ENCODE data around the gene OXSR1. TPM values are rescaled to one million over a fixed set of nuclear protein-coding genes. Genes with fewer than 3 reads are reported as not detected.
"Not testable (repeated sequence)": the region's sequence is repeated elsewhere in the genome, so short reads cannot be mapped to it uniquely, and the experiment has no call there.

The OXSR1 gene
- total RNA-seq, 2 experiments from 2014 or later, result 47.5 to 48.5 TPM

DNA sequence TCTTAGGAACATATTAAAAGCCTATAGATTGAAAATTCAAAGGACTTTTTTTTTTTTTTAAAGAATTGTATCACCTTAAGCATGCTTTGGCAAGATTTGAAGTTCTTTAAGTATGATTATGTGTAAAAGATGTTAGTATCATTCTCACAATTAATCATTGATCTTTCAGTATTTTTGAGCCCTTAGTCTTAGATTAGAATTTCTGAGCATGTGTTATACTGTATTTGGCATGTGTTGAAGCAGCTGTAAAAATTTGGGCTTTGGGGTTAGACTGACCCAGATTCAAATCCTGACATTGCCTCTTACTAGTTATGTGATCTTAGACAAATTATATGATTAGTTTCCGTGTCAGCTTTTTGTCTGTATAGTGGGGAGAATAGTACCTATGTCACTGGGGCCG lies 6.3 kb downstream of the OXSR1 start:
- Mint-ChIP-seq H3K36me3 (peaks cover 7% of the 10 kb centered on the region), H3K4me1 (ENCODE audit: low read depth) (peaks cover 80% of the 10 kb centered on the region), H3K4me3 (no peak overlapping the region), H3K27me3 (no peaks in the 10 kb centered on the region), H3K27ac (no peak overlapping the region), H3K9me3 (no peaks in the 10 kb centered on the region)
- DNase-seq, result no peak
- ChIA-PET CTCF (interaction anchor here (0.5 to 1.4 kb wide), 5 partner anchors 8 to 349 kb away, joined by 3 to 4 read pairs (median 3); partner anchors contain the start of gene XYLB), POLR2A (no interaction called here)
- intact Hi-C loops (cut with micrococcal nuclease), result no loop called here

DNA sequence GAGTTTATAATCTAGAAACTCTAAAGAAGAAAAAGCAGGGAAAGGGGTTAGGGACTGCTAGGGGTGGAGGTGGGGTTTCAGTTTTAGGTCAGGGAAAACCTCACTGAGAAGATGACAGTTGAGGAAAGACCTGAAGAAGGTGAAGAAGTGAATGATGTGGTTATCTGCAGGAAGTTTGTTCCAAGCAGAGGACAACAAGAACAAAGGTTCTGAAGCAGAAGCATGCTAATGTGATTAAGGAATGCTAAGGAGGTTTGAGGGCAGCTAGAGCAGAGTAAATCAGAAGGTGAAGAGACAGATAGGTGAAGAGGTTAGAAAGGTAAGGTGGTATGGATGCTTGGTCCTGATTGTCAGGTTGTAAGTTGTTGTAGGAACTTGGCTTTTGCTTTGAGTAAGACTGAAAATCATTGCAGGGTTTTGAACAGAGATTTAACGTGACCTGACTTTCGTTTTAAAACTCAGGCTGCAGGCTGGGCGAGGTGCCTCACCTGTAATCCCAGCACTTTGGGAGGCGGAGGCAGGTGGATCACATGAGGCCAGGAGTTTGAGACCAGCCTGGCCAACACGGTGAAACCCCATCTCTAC lies 8.6 kb downstream of the OXSR1 start:
- Mint-ChIP-seq H3K9me3 (no peaks in the 10 kb centered on the region), H3K36me3 (peaks cover 4% of the 10 kb centered on the region), H3K27me3 (no peaks in the 10 kb centered on the region), H3K27ac (no peak overlapping the region), H3K4me3 (no peak overlapping the region), H3K4me1 (ENCODE audit: low read depth) (peaks cover 63% of the 10 kb centered on the region)
- ChIA-PET POLR2A (no interaction called here), CTCF (interaction anchor here (1.4 kb wide), 1 partner anchor 11 kb away, joined by 3 read pairs; no protein-coding TSS in a partner anchor)
- DNase-seq, result peak; percentile 46
- intact Hi-C loops (cut with micrococcal nuclease), result loop anchor here (1.0 kb wide), 1 partner anchor 9 kb away; the partner anchor contains the start of gene OXSR1

DNA sequence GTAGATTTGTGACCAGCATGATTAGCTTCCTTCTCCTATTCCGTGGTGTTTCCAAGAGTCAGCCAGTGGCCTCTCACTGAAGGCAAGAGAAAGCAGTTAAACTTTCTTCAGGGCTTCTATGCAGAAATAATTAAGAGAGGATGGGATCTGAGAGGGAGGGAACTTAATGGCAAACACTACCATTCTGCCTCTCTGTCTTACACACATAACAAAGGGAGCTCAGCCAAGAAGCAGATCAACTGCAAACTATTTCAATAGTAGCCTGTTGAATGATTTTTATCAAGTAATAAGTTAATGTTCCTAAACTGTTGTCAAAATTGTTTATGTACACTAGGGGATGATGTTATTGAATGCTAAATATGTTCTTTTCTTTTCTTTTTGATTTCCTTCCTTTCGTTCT lies 11.8 kb downstream of the OXSR1 start:
- Mint-ChIP-seq H3K4me1 (ENCODE audit: low read depth) (peaks cover 39% of the 10 kb centered on the region), H3K27me3 (no peaks in the 10 kb centered on the region), H3K9me3 (no peaks in the 10 kb centered on the region), H3K4me3 (no peak overlapping the region), H3K27ac (no peak overlapping the region), H3K36me3 (peaks cover 7% of the 10 kb centered on the region)
- POLR2A ChIA-PET, result no interaction called here
- CTCF ChIA-PET, result no interaction called here
- no peak for DNase-seq
- intact Hi-C loops (cut with micrococcal nuclease), result no loop called here

DNA sequence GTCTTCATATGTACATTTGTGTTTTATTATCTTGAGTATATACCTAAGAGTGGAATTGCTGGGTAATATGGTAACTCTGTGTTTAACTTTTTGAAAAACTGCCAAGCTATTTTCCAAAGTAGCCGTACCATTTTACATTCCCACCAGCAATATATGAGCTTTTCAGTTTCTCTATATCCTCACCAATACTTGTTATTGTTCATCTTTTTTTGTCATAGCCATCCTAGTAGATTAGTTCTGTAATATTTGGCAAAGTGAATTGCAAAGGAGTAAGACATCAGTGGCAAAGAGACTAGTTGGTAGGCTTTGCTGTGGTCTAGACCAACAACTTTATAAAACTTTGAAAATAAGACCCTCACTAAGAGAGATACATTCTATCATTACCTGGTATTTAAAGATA lies 21.4 kb downstream of the OXSR1 start:
- CTCF ChIA-PET, result no interaction called here
- Mint-ChIP-seq H3K9me3 (no peaks in the 10 kb centered on the region), H3K27me3 (no peaks in the 10 kb centered on the region), H3K27ac (no peak overlapping the region), H3K36me3 (peaks cover 34% of the 10 kb centered on the region), H3K4me3 (no peak overlapping the region), H3K4me1 (ENCODE audit: low read depth) (peaks cover 14% of the 10 kb centered on the region)
- DNase-seq, result no peak
- intact Hi-C loops (cut with micrococcal nuclease), result no loop called here
- POLR2A ChIA-PET, result interaction anchor here (1.5 kb wide), 1 partner anchor 22 kb away, joined by 5 read pairs; the partner anchor contains the start of gene OXSR1

DNA sequence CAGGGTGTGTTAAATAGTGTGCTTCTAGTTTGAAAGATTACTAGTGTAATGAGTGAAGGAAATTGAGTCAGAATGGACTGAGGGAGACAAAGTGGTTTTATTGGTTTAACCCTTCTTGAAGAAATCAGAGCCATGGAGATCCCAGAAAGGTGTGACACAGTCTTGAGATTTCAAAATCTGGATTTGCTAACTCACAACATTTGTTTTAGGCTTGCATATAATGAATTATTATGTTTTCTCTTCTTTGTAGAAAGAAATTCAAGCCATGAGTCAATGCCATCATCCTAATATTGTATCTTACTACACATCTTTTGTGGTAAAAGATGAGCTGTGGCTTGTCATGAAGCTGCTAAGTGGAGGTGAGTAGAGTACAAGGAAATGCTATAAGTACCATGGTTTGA lies 25.1 kb downstream of the OXSR1 start:
- intact Hi-C loops (cut with micrococcal nuclease), result loop anchor here (1.0 kb wide), 1 partner anchor 21 kb away; no protein-coding TSS in a partner anchor
- Mint-ChIP-seq H3K4me1 (ENCODE audit: low read depth) (peaks cover 11% of the 10 kb centered on the region), H3K27me3 (no peaks in the 10 kb centered on the region), H3K27ac (no peak overlapping the region), H3K4me3 (no peak overlapping the region), H3K36me3 (peaks cover 38% of the 10 kb centered on the region), H3K9me3 (no peaks in the 10 kb centered on the region)
- ChIA-PET POLR2A (interaction anchor here (1.1 kb wide), 1 partner anchor 25 kb away, joined by 4 read pairs; the partner anchor contains the start of gene OXSR1), CTCF (interaction anchor here (1.6 kb wide), 1 partner anchor 26 kb away, joined by 5 read pairs; the partner anchor contains the start of gene OXSR1)
- DNase-seq, result no peak

DNA sequence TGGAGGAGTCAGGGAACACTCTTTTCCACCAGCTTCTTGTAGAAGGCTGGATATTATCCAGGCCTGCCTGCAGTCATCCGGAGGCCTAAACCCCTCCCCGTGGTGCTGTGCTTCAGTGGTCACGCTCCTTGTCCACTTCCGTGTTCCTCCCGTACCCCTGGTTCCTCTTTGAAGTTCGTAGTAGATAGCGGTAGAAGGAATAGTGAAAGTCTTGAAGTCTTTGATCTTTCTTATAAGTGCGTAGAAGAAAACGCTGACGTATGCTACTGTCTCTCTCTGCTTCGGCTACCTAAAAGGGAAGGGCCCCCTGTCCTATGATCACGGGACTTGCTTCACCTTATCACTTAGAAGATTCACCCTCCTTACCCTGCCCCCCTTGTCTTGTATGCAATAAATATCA lies 37.6 kb downstream of the OXSR1 start:
- H3K27ac Mint-ChIP-seq; H3K9me3 Mint-ChIP-seq; intact Hi-C loops (cut with micrococcal nuclease); H3K4me3 Mint-ChIP-seq; CTCF ChIA-PET; H3K27me3 Mint-ChIP-seq: not testable (repeated sequence)
- Mint-ChIP-seq H3K36me3 (peaks cover 27% of the 10 kb centered on the region), H3K4me1 (ENCODE audit: low read depth) (peaks cover 46% of the 10 kb centered on the region)
- DNase-seq, result peak; percentile 24
- POLR2A ChIA-PET, result interaction anchor here (1.8 kb wide), 1 partner anchor 37 kb away, joined by 9 read pairs; the partner anchor contains the start of gene OXSR1

DNA sequence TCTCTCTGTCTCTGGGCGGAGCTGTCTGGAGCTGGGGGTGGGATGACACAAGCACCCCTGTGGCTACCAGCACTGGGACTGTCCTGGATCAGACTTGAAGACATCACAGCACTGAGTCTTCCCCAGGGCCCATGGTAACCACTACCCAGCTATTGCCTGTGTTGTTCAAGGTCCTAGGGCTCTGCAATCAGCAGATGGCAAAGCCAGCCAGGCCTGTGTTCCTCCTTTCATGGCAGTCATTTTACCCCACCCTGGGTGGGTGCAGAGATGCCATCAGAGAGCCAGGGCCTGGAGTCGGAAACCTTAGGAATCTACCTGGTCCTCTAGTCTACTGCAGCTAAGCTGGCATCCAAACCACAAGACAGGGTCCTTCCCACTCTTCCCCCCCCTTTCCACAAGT lies 38.4 kb downstream of the OXSR1 start:
- no peaks in the 10 kb centered on the region for H3K27me3 Mint-ChIP-seq
- no peak overlapping the region for H3K27ac Mint-ChIP-seq
- intact Hi-C loops (cut with micrococcal nuclease), result loop anchor here (2.0 kb wide), 2 partner anchors 35 to 67 kb away; partner anchors contain the start of gene ACAA1
- ChIA-PET POLR2A (interaction anchor here (1.0 to 1.8 kb wide), 2 partner anchors 9 to 38 kb away, joined by 3 to 9 read pairs; partner anchors contain the start of gene OXSR1), CTCF (interaction anchor here (1.1 kb wide), 1 partner anchor 30 kb away, joined by 3 read pairs; no protein-coding TSS in a partner anchor)
- no peaks in the 10 kb centered on the region for H3K9me3 Mint-ChIP-seq
- peaks cover 27% of the 10 kb centered on the region for H3K36me3 Mint-ChIP-seq
- H3K4me1 Mint-ChIP-seq (ENCODE audit: low read depth), result peaks cover 48% of the 10 kb centered on the region
- no peak for DNase-seq
- H3K4me3 Mint-ChIP-seq, result no peak overlapping the region

DNA sequence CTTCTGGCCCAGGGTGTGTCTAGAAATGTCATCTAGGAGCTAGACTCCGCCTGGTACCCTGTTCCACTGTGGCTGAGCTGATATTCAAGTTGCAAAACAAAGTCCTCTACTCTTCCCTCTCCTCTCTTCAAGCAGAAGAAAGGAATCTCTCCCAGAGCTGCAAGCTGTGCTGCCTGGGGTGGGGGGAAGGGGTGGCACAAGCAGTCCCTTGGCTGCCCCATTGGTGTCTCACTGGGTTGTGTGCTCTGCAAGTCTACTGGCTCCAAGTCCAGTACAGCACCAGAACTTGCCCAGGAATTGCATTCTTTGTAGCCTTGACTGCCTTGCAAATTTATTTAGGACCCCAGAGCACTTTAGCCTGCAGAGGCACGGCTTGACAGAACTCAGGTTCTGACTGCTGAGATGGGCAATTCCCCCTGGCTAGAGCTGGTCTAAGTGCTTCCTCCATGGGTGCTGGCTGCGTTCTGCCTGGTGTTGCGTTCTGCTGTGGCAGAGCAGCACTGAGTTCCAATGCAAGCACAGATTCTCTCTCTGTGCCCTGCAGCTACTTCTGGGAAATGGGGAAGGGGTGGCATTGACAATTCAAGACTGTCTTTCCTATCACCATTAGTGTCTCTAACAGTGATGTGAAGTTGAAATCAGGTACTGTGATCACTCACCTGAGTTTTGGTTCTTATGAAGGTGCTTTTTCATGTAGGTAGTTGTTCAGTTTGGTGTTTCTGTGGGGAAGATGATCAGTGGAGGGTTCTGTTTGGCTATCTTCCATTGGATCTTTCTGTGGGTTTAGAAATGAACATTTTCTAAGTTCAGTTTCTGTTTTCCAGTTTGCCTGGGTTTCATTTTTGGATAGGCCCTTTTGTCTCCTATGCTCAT lies 39.5 kb downstream of the OXSR1 start:
- H3K27me3 Mint-ChIP-seq, result no peaks in the 10 kb centered on the region

DNA sequence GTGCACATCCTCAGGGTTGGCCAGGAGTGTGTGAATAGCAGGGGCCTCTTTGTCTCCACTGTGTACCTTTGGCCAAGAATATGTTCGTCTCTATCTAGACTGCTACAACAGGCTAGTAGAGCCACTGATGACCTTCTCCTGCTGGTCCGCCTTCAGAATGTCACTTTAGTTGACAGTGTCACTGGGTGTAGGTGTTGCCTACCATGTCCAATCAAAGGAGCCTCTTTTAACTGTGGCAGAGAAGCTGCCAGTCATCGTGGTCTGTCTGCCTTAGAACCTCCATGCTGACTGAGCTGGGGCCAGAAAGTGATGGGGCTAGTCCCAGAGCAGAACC lies 40.1 kb downstream of the OXSR1 start:
- ChIA-PET CTCF (interaction anchor here (0.7 kb wide), 1 partner anchor 34 kb away, joined by 3 read pairs; no protein-coding TSS in a partner anchor), POLR2A (no interaction called here)
- Mint-ChIP-seq H3K27ac (peak overlapping the region; percentile 2), H3K36me3 (peaks cover 18% of the 10 kb centered on the region), H3K4me1 (ENCODE audit: low read depth) (peaks cover 59% of the 10 kb centered on the region), H3K9me3 (no peaks in the 10 kb centered on the region), H3K27me3 (no peaks in the 10 kb centered on the region), H3K4me3 (no peak overlapping the region)
- intact Hi-C loops (cut with micrococcal nuclease), result loop anchor here (2.0 kb wide), 2 partner anchors 37 to 69 kb away; partner anchors contain the start of gene ACAA1
- peak; percentile 54 for DNase-seq

More for the DNA sequence above, 39.5 kb downstream of the OXSR1 start:
- peaks cover 21% of the 10 kb centered on the region for H3K36me3 Mint-ChIP-seq
- no peaks in the 10 kb centered on the region for H3K9me3 Mint-ChIP-seq
- peak overlapping the region; percentile 0 for H3K27ac Mint-ChIP-seq
- H3K4me1 Mint-ChIP-seq (ENCODE audit: low read depth), result peaks cover 53% of the 10 kb centered on the region
- ChIA-PET POLR2A (interaction anchor here (1.0 to 1.8 kb wide), 2 partner anchors 10 to 39 kb away, joined by 3 to 9 read pairs; partner anchors contain the start of gene OXSR1), CTCF (interaction anchor here (0.7 to 1.1 kb wide), 2 partner anchors 29 to 35 kb away, joined by 3 read pairs; no protein-coding TSS in a partner anchor)
- no peak for DNase-seq
- H3K4me3 Mint-ChIP-seq, result no peak overlapping the region
- intact Hi-C loops (cut with micrococcal nuclease), result loop anchor here (2.0 kb wide), 2 partner anchors 36 to 68 kb away; partner anchors contain the start of gene ACAA1

DNA sequence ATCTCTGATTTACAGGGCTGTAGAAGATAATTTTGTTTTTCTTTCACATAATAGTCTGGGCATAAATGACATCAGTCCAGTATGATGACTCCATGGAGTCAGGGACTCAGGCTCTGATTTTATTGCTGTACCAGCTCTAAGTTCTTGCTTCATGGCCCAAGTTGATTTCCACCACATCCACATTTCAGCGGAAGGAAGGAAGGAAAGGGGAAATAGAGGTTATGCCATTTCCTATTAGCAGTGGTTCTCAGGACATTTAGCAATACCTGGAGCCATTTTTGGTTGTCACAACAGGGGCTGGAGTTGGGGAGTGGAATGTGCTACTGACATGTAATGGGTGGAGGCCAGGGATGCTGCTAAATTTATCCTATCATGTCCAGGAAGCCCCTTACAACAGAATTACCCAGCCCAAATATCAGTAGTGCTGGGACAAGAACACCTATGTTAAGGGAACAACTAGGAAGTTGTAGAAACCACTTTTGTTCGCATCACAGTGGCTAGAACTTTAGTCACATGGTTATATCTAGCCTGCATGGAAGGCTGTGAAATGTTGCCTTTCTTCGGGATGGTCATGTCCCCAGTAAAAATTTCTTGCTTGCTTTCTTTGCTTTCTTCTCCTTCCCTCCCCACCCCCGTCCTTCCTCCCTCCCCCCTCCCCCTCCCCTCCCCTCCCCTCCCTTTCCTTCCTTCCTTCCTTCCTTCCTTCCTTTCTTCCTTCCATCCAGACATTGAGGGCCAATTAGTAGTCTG lies 42.1 kb downstream of the OXSR1 start:
- H3K9me3 Mint-ChIP-seq, result no peaks in the 10 kb centered on the region
- H3K27ac Mint-ChIP-seq, result no peak overlapping the region
- ChIA-PET CTCF (no interaction called here), POLR2A (no interaction called here)
- DNase-seq, result no peak
- H3K4me1 Mint-ChIP-seq (ENCODE audit: low read depth), result peaks cover 67% of the 10 kb centered on the region
- H3K27me3 Mint-ChIP-seq, result no peaks in the 10 kb centered on the region
- intact Hi-C loops (cut with micrococcal nuclease), result loop anchor here (2.0 kb wide), 1 partner anchor 49 kb away; no protein-coding TSS in a partner anchor
- peaks cover 14% of the 10 kb centered on the region for H3K36me3 Mint-ChIP-seq
- H3K4me3 Mint-ChIP-seq, result no peak overlapping the region

DNA sequence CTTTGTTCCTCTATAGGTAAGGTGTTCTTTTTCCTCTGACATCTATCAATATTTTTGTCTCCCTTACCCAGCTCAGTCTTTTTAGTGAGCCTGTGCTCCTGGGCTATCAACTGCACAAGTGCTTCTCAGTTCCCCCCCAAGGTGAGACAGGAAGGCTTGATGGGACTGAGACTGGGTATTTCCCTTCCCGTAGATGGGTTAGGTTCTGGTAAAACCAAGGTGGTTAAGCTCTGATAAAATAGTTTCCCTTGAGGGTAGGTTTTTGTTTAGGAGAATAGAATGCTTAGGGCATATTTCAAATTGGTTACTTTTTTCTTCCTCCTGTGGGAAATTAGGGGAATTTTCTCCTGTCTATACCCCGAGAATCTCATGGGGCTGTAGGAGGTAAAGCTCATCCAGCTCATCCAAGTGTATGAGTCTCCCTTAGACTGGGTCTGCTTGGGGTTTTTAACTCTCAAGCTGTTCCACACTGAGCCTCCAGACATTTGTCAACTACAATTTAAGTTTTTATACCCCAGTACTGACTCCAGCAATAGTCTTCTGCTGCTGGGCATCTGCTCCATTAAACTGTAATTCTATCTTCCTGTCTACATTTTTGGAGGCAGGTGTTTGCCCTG lies 44.9 kb downstream of the OXSR1 start:
- Mint-ChIP-seq H3K36me3 (peaks cover 18% of the 10 kb centered on the region), H3K4me3 (no peak overlapping the region), H3K27ac (no peak overlapping the region), H3K9me3 (no peaks in the 10 kb centered on the region), H3K27me3 (no peaks in the 10 kb centered on the region), H3K4me1 (ENCODE audit: low read depth) (peaks cover 57% of the 10 kb centered on the region)
- intact Hi-C loops (cut with micrococcal nuclease), result no loop called here
- CTCF ChIA-PET, result no interaction called here
- POLR2A ChIA-PET, result interaction anchor here (1.0 kb wide), 1 partner anchor 11 kb away, joined by 5 read pairs; no protein-coding TSS in a partner anchor
- DNase-seq, result no peak

Measured in activated CD4-positive, alpha-beta memory T cell treated with anti-CD3 and anti-CD28 coated beads for 36 hours (primary cell).